H1 (cell line): ENCODE measurements around the gene RELL2. TPM values are rescaled to one million over a fixed set of nuclear protein-coding genes. Genes with fewer than 3 reads are reported as not detected.
A peak's percentile ranks its signal among the peaks of the same experiment; 100 is the strongest.

Experiments
- ASH2L ChIP-seq: fragments of 200-600, 300-600 bp; sonication (generic); IDR thresholded peaks from one replicate; pipeline ENCODE4 v1.7.1; 2017; ENCODE audit warnings: low read length
- RAD21 ChIP-seq, 2 experiments: IDR thresholded peaks in 1 of 2; conservative IDR thresholded peaks in 1 of 2; 2 replicates each; pipeline ENCODE4 v1.6.1; 2011; ENCODE audit warnings: low read depth in 2 of 2, low read length in 2 of 2, improper control_type of control experiment in 1 of 2, inconsistent platforms in 1 of 2, mild to moderate bottlenecking in 1 of 2, moderate library complexity in 1 of 2
- SIN3A ChIP-seq, 2 experiments: IDR thresholded peaks in 1 of 2; conservative IDR thresholded peaks in 1 of 2; 2 replicates each; pipeline ENCODE4 v1.6.1; 2011 to 2012; ENCODE audit warnings: low read length in 2 of 2, improper control_type of control experiment in 1 of 2, low read depth in 1 of 2, mild to moderate bottlenecking in 1 of 2
- SUZ12 ChIP-seq: fragments of 200-600 bp; sonication (generic); IDR thresholded peaks from 2 replicates; pipeline ENCODE4 v1.6.1; 2012; ENCODE audit warnings: mild to moderate bottlenecking, inconsistent platforms, low read length, moderate library complexity, mixed read lengths
- TAF1 ChIP-seq: IDR thresholded peaks from 2 replicates; pipeline ENCODE4 v1.6.1; 2011; ENCODE audit warnings: mild to moderate bottlenecking, low read depth, low read length
- polyA plus RNA-seq, 7 experiments: library from polyadenylated mRNA; depleted of rRNA in 3 of 7; stranded (reverse) in 5 of 7; unstranded in 2 of 7; fragments of >200 nt in 5 of 7; fragments of 200-250 nt in 2 of 7; gene quantifications; 1 replicate in 5 of 7; 2 replicates in 1 of 7; 4 replicates in 1 of 7; pipeline versions ENCODE4 v1.2.1 to v1.2.3, GENCODE V29; 2011 to 2013; ENCODE audit warnings: missing spikeins in 2 of 7, mixed read lengths in 2 of 7
- total RNA-seq: library from RNA; stranded (reverse); fragmentation: NEBNext Ultra II Directional; extraction: Animal tissue kit (Norgen Biotek cat#: 25700); gene quantifications from 2 replicates; pipeline ENCODE4 v1.2.1, GENCODE V29; 2021

RELL2 gene
- total and polyA plus RNA-seq, 2 of the 8 experiments (the other 6 are each of a cell fraction or from before 2014, with no cell fraction given) = 18.6 to 23.7 TPM

- TF ChIP-seq RAD21 (IDR thresholded peaks at IDR 0.05 in 1 of 2, conservative IDR thresholded peaks at IDR 0.05 in 1 of 2; ENCODE audit: low read depth in 2 of 2, low read length in 2 of 2) = no peak
- TF ChIP-seq SUZ12 = peak; percentile 24; the same call in 1 of the 2 replicates
- 0 out of 4 replicates have a peak, but pooled peaks of 1 of the 2 experiments have one; percentile 16 for TF ChIP-seq SIN3A (conservative IDR thresholded peaks at IDR 0.05 in 1 of 2, IDR thresholded peaks at IDR 0.05 in 1 of 2; ENCODE audit: low read depth in 1 of 2, low read length in 2 of 2)
- TF ChIP-seq TAF1 = peak; percentile 50; the same call in 1 of the 2 replicates
- TF ChIP-seq ASH2L = peak; percentile 47
Measured at GRCh38 chr5:141681695-141682641, 45.2 kb downstream of the RELL2 start, which contains the start of gene ARAP3 (continued).
